Endothelial cell of hepatic sinusoid (primary cell): ENCODE results near the gene ANKRD62.

Experiments used
- in situ Hi-C: cut with HindIII; loops from 2 replicates; pipeline ENCODE4 v1.10.0; 2017; ENCODE audit warnings: low sequenced_read_pairs

ANKRD62 gene

GRCh38 chr18:12093520-12094257 is at the start of gene ANKRD62:
Gene ANKRD62, plus strand, starts transcription at chr18:12093843. Its CDS starts 175 bp downstream, at chr18:12094018.
- in situ Hi-C loops: no loop called here

DNA sequence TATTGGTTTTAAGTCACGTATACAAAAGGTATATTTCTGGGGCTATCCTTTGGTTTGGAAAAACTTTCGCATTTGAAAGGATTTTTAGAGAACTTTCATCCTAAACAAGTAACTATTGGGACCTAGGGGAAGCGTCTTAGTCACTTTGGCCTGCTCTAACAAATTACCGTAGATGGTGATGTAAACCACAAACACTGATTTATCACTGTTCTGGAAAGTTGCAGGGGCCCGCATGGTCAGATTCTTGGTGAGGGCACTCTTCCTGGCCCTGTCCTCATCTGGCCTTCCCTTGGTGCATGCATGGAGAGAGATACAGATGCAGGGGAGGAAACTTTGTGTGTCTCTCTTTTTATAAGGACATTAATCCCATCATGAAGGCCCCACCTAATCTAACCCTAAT is 49.1 kb upstream of the ANKRD62 start:
- in situ Hi-C loops: no loop called here

- in situ Hi-C loops: no loop called here
Observed at GRCh38 chr18:12046046-12046750, 47.4 kb upstream of the ANKRD62 start.

- in situ Hi-C loops: no loop called here
Observed at GRCh38 chr18:12046751-12047335, 46.8 kb upstream of the ANKRD62 start.

- in situ Hi-C loops: no loop called here
Observed at GRCh38 chr18:12048010-12048826, 45.4 kb upstream of the ANKRD62 start.

DNA sequence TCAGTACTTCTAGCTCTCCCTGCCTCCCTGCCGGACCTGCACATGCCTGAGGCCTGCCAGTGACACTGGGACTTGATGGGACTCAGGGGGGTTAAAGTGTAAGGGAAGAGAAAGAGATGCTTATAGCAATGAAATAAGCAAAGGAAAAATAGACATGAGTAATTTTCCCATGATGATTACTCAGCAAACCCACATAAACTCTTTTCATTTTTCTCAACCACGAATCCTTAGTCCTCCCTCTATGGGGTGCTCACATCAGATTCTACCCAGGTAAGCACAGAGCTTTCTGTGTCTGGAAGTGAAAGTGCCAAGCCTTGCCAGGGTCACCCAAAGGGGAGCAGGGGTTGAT is 44.8 kb upstream of the ANKRD62 start:
- in situ Hi-C loops: no loop called here

DNA sequence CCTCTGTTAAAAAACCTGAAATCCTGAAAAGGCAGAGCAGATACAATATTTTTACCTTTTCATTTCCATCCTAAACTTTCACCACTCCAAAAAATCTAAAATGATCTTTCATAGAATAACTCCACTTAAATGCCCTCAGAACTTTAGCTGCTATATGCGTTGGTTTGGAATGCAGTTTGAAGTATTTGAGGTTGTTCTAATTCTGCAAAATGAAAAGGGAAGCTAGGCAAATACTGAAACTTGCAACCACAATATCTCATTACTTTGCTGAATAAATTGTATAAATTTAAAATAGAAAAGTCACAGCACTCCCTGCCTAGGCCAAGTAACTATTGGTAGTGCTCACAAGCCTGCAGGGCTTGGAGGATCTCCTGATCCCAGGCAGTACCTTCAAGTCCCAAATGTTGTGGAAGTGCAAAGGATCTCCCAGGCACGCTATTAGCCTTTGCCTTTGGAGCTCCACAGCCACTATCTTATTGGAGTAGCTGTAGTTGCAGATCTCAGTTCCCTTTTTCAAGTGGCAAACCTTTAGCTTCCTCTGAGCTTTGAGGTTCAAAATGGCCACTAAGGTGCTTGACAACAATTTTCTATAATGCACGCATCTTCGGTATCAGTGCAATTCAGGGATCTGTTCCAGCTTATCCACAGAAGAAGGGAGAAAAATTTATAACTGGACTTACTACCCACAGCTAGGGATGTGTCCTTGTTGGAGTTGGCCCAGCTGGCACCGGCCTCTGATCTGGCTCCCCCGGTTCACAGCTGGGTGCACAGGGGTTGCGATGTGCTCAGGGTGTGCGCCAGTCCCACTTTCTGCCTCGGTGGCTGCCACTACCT is 43.4 kb upstream of the ANKRD62 start:
- in situ Hi-C loops: no loop called here

- in situ Hi-C loops: no loop called here
Observed at GRCh38 chr18:12052866-12053265, 40.8 kb upstream of the ANKRD62 start.

- in situ Hi-C loops: no loop called here
Observed at GRCh38 chr18:12053289-12053688, 40.4 kb upstream of the ANKRD62 start.

GRCh38 chr18:12056034-12056883 is 37.4 kb upstream of the ANKRD62 start:
- in situ Hi-C loops: no loop called here

GRCh38 chr18:12056884-12057402 is 36.7 kb upstream of the ANKRD62 start:
- in situ Hi-C loops: no loop called here

DNA sequence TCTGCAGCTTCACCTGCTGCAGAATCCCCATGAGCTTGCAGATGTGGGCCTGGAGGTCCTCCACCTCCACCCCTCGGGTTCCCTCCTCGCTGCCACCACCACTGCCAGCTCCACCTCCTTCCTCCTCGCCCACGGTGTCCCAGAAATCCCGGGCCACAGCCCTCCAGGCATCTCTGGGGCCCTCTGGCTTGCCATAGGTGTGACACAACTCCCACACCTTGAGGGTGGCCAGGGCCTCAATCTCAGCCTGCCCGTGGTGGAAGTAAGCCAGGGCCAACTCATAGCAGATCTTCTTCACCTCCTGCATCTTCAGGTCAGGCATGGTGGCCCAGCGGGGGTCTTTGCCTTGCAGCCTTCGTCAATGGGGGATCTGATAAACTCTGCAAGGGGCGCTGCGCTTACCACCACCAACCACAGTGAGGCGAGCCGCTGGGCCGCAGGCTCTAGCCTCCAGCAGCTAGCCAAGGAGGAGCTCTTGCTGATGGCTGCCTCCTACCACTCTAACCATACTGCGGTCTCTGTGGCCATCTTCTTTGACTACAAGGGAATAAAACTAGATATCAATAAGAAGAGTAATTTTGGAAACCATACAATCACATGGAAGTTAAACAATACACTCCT is 36.1 kb upstream of the ANKRD62 start:
- in situ Hi-C loops: no loop called here

DNA sequence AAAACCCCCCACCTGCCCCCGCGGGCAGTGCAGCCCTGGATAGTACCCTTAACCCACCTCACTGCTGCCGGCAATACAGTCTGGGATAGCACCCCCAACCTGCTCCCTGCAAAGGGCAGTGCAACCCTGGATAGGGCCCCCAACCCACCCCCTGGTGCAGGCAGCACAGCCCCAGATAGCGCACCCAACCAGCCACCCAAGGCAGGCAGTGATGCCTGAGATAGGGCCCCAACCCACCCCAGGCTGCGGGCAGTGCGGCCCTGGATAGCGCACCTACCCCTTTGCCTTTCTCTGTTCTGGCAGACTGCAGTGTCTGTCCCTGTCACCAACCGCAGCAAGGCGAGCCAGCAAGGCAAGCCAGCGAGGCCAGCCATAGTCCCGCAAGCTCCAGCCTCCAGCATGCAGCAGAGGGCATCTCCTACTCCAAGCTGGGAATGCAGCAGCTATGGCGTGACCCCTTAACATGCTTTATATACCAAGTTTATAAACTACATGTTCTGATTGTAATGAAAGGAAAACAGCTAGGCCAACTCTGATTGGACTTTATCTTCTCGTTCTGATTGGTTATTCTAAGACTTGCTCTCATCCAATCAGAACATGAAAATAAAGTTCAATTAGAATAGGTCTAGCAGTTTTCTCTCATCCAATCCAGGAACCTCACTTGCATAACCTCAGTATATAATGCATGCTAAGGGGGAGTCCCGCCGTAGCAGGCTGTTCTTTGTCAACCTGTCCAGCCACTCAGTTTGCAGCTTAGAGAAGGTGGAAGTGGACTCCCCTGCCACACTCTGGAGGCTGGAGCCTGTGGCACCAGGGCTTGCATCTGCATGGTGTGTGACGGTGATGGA is 34.1 kb upstream of the ANKRD62 start:
- in situ Hi-C loops: no loop called here

- in situ Hi-C loops: no loop called here
Observed at GRCh38 chr18:12060182-12060870, 33.3 kb upstream of the ANKRD62 start.

- in situ Hi-C loops: no loop called here
Observed at GRCh38 chr18:12061685-12062084, 32.0 kb upstream of the ANKRD62 start.

- in situ Hi-C loops: no loop called here
Observed at GRCh38 chr18:12062974-12063373, 30.7 kb upstream of the ANKRD62 start.

DNA sequence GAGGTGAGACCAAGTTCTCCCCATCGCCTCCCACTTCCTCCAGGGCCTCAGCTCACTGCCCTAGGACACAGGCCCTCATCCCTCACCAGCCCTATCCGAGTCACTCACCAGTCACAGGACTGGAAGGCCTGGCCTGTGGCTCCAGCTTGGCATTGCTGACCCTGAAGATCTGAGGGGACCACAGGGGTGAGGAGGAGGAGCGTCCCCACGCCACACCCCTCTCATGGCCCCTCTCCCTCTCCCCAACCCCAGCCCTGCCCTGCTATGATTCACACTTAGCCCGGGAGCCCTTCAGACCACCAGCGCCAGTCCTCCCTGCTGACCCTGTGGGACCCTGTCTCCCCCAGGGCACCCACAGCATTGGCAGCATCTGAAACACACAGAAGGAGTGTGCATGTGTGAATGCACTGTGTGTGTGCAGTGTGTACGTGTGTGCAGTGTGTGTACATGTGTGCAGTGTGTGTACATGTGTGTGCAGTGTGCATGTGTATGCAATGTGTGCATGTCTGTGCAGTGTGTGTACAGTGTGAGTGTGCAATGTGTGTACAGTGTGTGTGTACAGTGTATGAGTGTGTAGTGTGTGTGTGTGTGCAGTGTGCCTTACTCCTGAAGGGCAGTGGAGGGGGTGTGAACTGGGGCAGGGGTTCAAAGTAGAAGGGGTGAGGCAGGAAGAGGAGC is 29.4 kb upstream of the ANKRD62 start:
- in situ Hi-C loops: no loop called here
